A549 treated with CORT108297 at 1 μM for 4 hours (cell line): ENCODE measurements around the gene ZNF621. TPM values are rescaled to one million over a fixed set of nuclear protein-coding genes. Genes with fewer than 3 reads are reported as not detected.

Experiments used
- total RNA-seq: library from RNA; stranded (reverse); fragments of 200-300 nt; extraction: Qiagen RNA extraction; gene quantifications from 5 replicates; pipeline ENCODE4 v1.2.3, GENCODE V29; 2022

ZNF621 gene
- total RNA-seq, result 5.5 to 7.6 TPM (median 6.6 TPM) in 5 replicates

DNA sequence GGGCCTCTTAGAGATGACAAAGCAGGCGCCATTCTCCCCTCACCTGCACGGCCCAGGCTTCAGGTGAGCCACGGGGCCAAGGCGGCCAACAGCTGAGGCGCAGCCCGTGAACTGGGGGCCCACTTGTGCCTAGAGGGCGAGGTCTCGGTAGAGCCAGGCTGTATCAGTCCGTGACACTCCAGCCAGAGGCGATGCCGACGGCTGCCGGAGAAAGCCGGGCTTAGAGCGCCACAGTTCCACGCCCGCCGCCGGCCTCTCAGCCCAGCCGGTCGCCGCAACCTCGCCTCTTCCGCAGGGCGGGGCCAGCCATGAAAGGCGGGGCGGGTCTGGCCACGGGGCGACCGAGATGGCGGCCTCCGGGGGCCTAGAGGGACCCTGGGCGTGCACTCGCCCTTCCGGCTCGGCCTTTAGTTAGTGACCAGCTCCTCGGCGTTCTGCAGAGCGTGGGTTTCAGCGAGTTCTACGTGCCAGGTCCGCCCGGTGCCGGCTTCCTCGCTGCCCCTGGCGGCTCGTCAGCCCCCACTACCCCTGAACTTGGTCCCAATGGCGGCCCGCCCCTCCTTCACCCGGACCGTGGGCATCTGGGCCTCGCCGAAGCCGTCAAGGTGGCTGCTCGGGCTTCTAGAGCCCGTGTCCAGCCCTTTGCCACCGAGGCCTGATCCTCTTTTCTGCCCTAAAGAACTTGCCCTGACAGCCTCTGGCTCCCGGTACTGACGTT lies at the start of gene ZNF621:
ZNF621 (plus strand) TSS at position 393 of the 718 bp plus-strand sequence. CDS start 881 bp downstream, outside the sequence.

DNA sequence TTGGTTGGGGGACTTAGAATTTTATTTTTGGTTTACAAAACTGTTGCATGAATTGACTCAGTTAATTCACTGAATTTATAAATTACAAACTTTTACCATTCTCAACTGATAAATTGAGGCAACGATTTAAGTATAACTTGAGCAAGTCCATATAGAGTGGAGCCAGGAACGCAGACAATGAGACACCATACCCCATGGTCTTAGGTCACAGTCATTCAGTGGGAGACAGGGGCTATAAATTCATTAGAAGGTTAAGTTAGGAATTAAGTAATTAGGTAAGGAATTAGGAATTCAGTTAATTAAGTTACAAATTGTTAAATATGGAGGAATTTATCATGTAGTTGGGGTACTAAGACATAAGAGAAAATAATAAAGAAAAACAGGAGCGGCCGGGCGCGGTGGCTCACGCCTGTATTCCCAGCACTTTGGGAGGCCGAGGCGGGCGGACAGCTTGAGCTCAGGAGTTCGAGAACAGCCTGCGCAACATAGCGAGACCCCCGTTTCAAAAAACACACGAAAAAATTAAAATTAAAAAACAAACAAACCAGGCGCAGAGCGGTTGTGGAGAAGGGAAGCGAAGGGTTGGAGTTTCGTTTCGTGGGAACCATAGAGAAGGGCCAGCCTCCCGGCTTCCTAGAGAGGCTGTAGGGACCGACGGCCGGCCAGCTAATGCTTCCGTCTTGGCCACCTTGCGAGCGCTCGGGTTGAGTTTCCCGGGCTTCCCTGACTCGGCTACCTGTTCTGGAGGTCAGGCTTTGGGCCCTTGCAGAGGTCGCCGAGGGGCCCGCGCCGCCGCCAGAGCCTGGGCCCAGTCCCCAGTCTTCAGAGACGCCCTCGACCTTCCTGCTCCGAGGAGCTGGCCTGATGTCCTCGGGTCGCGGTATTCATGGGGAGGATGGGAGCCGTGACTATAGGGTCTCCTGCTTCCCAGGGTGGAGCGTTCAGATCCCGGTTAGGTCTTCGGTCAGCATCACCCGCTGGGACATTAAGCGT lies 48.0 kb upstream of the ZNF621 start, which contains the start of gene ZNF619:
ZNF619 (plus strand) TSS at position 645 of the 993 bp plus-strand sequence. CDS start 858 bp downstream, outside the sequence.

DNA sequence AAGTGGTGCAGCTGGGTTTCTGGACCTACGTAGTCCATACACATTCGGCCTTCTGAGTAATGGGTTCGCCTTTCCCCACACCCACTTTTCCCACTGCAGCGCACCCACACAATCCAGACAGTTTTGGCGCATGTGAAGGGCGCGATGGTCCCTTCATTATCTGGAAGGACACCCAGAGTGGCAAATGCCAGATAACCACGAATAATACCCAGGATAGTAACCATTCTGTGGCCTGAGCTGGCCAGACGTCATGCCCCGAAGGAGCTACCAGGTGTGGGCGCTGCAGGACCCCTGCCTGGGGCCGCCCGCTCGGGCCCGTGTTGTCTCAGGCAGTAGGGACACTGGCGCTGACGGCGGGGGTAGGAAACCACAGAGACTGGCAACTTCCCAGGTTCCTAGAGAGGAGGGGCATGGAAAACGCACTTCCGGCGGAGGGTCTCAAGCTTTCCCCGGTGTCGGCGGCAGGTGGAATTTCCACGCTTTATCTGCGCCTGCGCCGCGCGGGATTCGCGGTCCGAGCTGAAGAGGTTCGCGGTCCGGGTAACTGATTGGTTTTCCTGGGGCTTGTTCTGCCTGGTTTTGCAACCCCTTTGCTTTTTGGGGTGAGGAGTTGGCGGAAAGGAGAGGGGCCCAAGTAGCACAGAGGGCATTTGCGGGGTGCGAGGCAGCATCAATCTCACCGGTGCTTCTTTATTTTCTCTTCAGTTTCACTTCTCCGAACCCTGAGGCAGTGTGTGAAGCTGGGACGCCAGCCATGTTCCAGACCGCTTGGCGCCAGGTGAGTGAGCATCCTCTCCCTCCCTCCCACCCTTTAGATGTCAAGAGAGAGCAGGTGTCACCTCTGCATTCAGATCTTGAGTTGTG lies 18.9 kb upstream of the ZNF621 start, which contains the start of gene ZNF620:
ZNF620 (plus strand) TSS at position 441 of the 864 bp plus-strand sequence; CDS start at position 755, 314 bp downstream.

Other genes starting within 250 kb of the ZNF621 start
- 51.8 to 67.0 TPM (median 58.0 TPM) in 5 replicates for gene EIF1B, start 215.3 kb upstream of the ZNF621 start, total RNA-seq
- 0.04 to 0.06 TPM (median 0.05 TPM) in 3 of 5 replicates, not detected in the others for gene ENTPD3, start 137.8 kb upstream of the ZNF621 start, total RNA-seq
- gene RPL14, start 67.6 kb upstream of the ZNF621 start, total RNA-seq, result 712 to 782 TPM (median 751 TPM) in 5 replicates
- 1.3 to 1.9 TPM (median 1.7 TPM) in 5 replicates for gene ZNF619, start 47.8 kb upstream of the ZNF621 start, total RNA-seq
- 1.1 to 1.9 TPM (median 1.6 TPM) in 5 replicates for gene ZNF620, start 18.9 kb upstream of the ZNF621 start, total RNA-seq